Calu3 (cell line): Measurements from ENCODE around the gene DKKL1. TPM values are rescaled to one million over a fixed set of nuclear protein-coding genes. Genes with fewer than 3 reads are reported as not detected.

ENCODE experiments used
- BruUV-seq: library from RNA; stranded (reverse); fragments of 400-500 nt; replicated peaks from 2 replicates; lab custom pipeline; 2021; lab: Mats Ljungman, UMichigan
- CTCF ChIA-PET: fragments of 300-600 bp; sonication (Branson Sonifier 250); formaldehyde crosslinking; loops from one replicate; lab custom pipeline; 2022; ENCODE audit warnings: antibody characterized with exemption; lab: Charles Lee
- DNase-seq: peaks from one replicate; pipeline ENCODE4 v3.0.0; 2022
- H3K27ac Mint-ChIP-seq: one replicate; pipeline ENCODE4 v1.8.0; 2022; ENCODE audit warnings: mixed read lengths; ENCODE audit not compliant: unreplicated experiment
- H3K27me3 Mint-ChIP-seq: one replicate; pipeline ENCODE4 v1.8.0; 2022; ENCODE audit warnings: mixed read lengths; ENCODE audit not compliant: unreplicated experiment
- H3K36me3 Mint-ChIP-seq: one replicate; pipeline ENCODE4 v1.8.0; 2022; ENCODE audit warnings: mild to moderate bottlenecking, moderate library complexity, mixed read lengths; ENCODE audit not compliant: insufficient read depth, unreplicated experiment
- H3K4me1 Mint-ChIP-seq: one replicate; pipeline ENCODE4 v1.8.0; 2022; ENCODE audit warnings: mild to moderate bottlenecking, low read depth, mixed read lengths; ENCODE audit not compliant: unreplicated experiment
- H3K4me3 Mint-ChIP-seq: one replicate; pipeline ENCODE4 v1.8.0; 2022; ENCODE audit warnings: mild to moderate bottlenecking, low read depth, moderate library complexity, mixed read lengths; ENCODE audit not compliant: unreplicated experiment
- H3K9me3 Mint-ChIP-seq: one replicate; pipeline ENCODE4 v1.8.0; 2022; ENCODE audit warnings: low read depth, mixed read lengths; ENCODE audit not compliant: unreplicated experiment
- CTCF ChIP-seq: fragments of 200-600 bp; IDR thresholded peaks from one replicate; pipeline ENCODE4 v1.8.0; 2022; ENCODE audit warnings: antibody characterized with exemption; ENCODE audit not compliant: unreplicated experiment
- intact Hi-C: fragments of 100-400 bp; cut with micrococcal nuclease; formaldehyde crosslinking; loops from one replicate; pipeline ENCODE4 v1.10.0; 2022; ENCODE audit not compliant: unreplicated experiment
- total RNA-seq: library from RNA; stranded (reverse); gene quantifications from 2 replicates; pipeline ENCODE4 v1.2.3, GENCODE V29; 2022

The DKKL1 gene
- total RNA-seq, 1 experiment from 2014 or later, result not detected

DNA sequence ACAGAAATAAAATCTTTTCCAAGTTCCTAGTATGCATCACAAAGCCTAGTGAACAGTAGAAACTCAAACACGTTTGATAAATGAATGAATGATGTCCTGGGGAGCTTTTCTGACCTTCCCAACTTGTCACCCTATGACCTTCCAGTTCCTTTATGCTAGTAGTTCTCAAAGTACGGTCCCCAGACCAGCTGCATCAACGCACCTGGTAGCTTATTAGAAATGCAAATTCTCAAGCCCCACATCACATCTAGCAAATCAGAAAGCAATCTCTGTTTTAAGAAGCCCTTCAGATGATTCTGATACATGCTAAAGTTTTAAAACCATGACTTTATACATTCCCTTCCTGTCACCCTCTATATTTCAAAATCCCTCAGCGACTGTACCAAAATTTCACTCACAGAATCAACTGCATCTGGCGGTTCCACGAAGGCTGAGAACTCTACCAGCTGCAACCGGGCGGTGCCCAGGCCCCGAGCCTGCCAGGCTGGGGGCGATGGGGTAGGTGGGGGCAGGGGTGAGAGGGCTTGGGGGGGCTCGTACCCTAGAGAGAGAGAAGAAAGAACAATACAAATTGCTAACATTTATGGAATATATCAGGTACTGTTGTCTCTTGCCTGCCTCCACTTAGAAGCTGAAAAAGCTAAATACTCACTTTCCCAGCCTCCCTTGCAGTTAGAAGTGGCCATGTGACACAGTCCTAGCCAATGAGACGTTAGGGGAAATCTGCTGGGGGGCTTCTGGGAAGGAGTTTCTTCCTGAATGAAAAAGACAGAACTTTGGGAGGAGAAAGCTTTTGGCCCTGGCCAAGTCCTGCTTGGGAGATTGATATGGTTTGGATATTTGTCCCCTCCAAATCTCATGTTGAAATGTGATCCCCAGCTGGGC, 15.1 kb upstream of the DKKL1 start:
- BruUV-seq, result no TSS peak
- no peak for TF ChIP-seq CTCF
- H3K27ac Mint-ChIP-seq, result no peak overlapping the region
- DNase-seq, result no peak
- CTCF ChIA-PET, result interaction anchor here (1.1 to 1.4 kb wide), 2 partner anchors 14 to 47 kb away, joined by 3 read pairs; partner anchors contain the start of gene TEAD2
- intact Hi-C loops, result no loop called here
- peaks cover 3% of the 10 kb centered on the region for H3K9me3 Mint-ChIP-seq
- no peaks in the 10 kb centered on the region for H3K4me1 Mint-ChIP-seq
- no peaks in the 10 kb centered on the region for H3K36me3 Mint-ChIP-seq
- peaks cover 24% of the 10 kb centered on the region for H3K27me3 Mint-ChIP-seq
- H3K4me3 Mint-ChIP-seq, result no peak overlapping the region

GRCh38 chr19:49349567-49349966, 14.1 kb upstream of the DKKL1 start:
- H3K27ac Mint-ChIP-seq, result no peak overlapping the region
- BruUV-seq, result no TSS peak
- TF ChIP-seq CTCF, result no peak
- H3K27me3 Mint-ChIP-seq, result peaks cover 34% of the 10 kb centered on the region
- CTCF ChIA-PET, result interaction anchor here (0.7 kb wide), 1 partner anchor 51 kb away, joined by 3 read pairs; no protein-coding TSS in a partner anchor
- no peak overlapping the region for H3K4me3 Mint-ChIP-seq
- intact Hi-C loops, result no loop called here
- H3K4me1 Mint-ChIP-seq, result no peaks in the 10 kb centered on the region
- DNase-seq, result no peak
- H3K9me3 Mint-ChIP-seq, result peaks cover 3% of the 10 kb centered on the region
- no peaks in the 10 kb centered on the region for H3K36me3 Mint-ChIP-seq

DNA sequence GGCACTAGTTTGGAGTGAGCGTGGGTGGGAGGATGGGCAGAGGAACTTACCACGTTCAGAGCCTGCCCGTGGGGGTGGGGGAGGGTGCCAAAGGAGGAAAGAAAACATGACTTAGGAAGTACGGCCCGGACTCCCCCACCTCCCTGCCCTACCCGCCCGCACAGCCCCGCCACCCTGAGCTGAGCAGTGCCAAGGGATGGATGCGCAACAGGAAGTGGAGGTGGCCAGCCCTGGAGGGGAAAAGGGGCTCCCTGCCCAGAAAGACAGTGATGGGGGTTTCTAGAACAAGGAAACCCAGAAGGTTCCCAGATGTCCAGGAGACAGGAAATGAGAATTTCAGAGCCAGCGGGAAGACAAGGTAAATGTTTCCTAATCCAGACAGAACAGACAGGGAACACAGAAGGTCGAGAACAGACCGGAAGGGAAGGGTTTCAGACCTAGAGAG, 7.7 kb upstream of the DKKL1 start:
- DNase-seq, result no peak
- H3K27me3 Mint-ChIP-seq, result peaks cover 54% of the 10 kb centered on the region
- CTCF ChIA-PET, result no interaction called here
- BruUV-seq, result no TSS peak
- H3K4me3 Mint-ChIP-seq, result no peak overlapping the region
- no peaks in the 10 kb centered on the region for H3K9me3 Mint-ChIP-seq
- peaks cover 10% of the 10 kb centered on the region for H3K4me1 Mint-ChIP-seq
- no peak overlapping the region for H3K27ac Mint-ChIP-seq
- H3K36me3 Mint-ChIP-seq, result no peaks in the 10 kb centered on the region
- TF ChIP-seq CTCF, result no peak
- intact Hi-C loops, result no loop called here

- no TSS peak for BruUV-seq
- intact Hi-C loops, result no loop called here
- DNase-seq, result no peak
- CTCF ChIA-PET, result no interaction called here
- H3K27me3 Mint-ChIP-seq, result peaks cover 50% of the 10 kb centered on the region
- H3K36me3 Mint-ChIP-seq, result no peaks in the 10 kb centered on the region
- no peak overlapping the region for H3K27ac Mint-ChIP-seq
- TF ChIP-seq CTCF, result no peak
- H3K4me1 Mint-ChIP-seq, result peaks cover 14% of the 10 kb centered on the region
- H3K9me3 Mint-ChIP-seq, result no peaks in the 10 kb centered on the region
- no peak overlapping the region for H3K4me3 Mint-ChIP-seq
Observed at GRCh38 chr19:49356382-49356781, 7.3 kb upstream of the DKKL1 start.
